OCI-LY3 (cell line): ENCODE results near the gene EMX2.

Experiments used
- H2AFZ ChIP-seq: fragments of 200-600, 300-600 bp; shearing (Covaris generic); 2 replicates; pipeline ENCODE4 v1.6.0; 2014; ENCODE audit warnings: antibody characterized with exemption, low read depth, low read length
- H3K27ac ChIP-seq: fragments of 200-600, 300-600 bp; sonication (generic); 2 replicates; pipeline ENCODE4 v1.5.1; 2014; ENCODE audit warnings: mild to moderate bottlenecking, low read length, moderate library complexity, mixed read lengths
- H3K27me3 ChIP-seq: fragments of 200-600, 300-600 bp; sonication (generic); 2 replicates; pipeline ENCODE4 v1.6.1; 2014; ENCODE audit warnings: low read depth, low read length, mixed read lengths
- H3K36me3 ChIP-seq: fragments of 200-600, 300-600 bp; sonication (generic); replicated peaks from 2 replicates; pipeline ENCODE3; 2014; ENCODE audit warnings: low read depth, low read length, mixed read lengths
- H3K4me1 ChIP-seq: fragments of 300-600, 200-600 bp; sonication (generic); 2 replicates; pipeline ENCODE4 v1.6.1; 2014; ENCODE audit warnings: low read length, mixed read lengths
- H3K4me2 ChIP-seq: fragments of 200-600, 300-600 bp; sonication (generic); 2 replicates; pipeline ENCODE4 v1.6.1; 2014; ENCODE audit warnings: low read length, mixed read lengths
- H3K4me3 ChIP-seq: fragments of 300-600, 200-600 bp; sonication (generic); 2 replicates; pipeline ENCODE4 v1.5.1; 2014; ENCODE audit warnings: antibody characterized with exemption, mild to moderate bottlenecking, low read length, moderate library complexity
- H3K79me2 ChIP-seq: fragments of 300-600, 200-600 bp; shearing (Covaris generic); 2 replicates; pipeline ENCODE4 v1.6.1; 2014; ENCODE audit warnings: mild to moderate bottlenecking, low read length, mixed read lengths
- H3K9ac ChIP-seq: fragments of 300-600, 200-600 bp; shearing (Covaris generic); 2 replicates; pipeline ENCODE4 v1.6.0; 2014; ENCODE audit warnings: mild to moderate bottlenecking, low read length, moderate library complexity
- H3K9me3 ChIP-seq: fragments of 200-600, 300-600 bp; shearing (Covaris generic); 2 replicates; pipeline ENCODE4 v1.6.1; 2014; ENCODE audit warnings: low read length, mixed read lengths; ENCODE audit not compliant: insufficient read depth
- H4K20me1 ChIP-seq: fragments of 200-600, 300-600 bp; sonication (generic); 2 replicates; pipeline ENCODE4 v1.6.1; 2016; ENCODE audit warnings: low read length, mixed read lengths; ENCODE audit not compliant: insufficient read depth
- CTCF ChIP-seq: fragments of 200-600, 300-600 bp; sonication (generic); IDR thresholded peaks from 2 replicates; pipeline ENCODE4 v1.5.1; 2014; ENCODE audit warnings: antibody characterized with exemption, low read length, low read depth
- EZH2phosphoT487 ChIP-seq: fragments of 200-600 bp; shearing (Covaris generic); IDR thresholded peaks from 2 replicates; pipeline ENCODE4 v1.6.1; 2018; ENCODE audit warnings: antibody characterized with exemption, mixed run types, low read depth

EMX2 gene

DNA sequence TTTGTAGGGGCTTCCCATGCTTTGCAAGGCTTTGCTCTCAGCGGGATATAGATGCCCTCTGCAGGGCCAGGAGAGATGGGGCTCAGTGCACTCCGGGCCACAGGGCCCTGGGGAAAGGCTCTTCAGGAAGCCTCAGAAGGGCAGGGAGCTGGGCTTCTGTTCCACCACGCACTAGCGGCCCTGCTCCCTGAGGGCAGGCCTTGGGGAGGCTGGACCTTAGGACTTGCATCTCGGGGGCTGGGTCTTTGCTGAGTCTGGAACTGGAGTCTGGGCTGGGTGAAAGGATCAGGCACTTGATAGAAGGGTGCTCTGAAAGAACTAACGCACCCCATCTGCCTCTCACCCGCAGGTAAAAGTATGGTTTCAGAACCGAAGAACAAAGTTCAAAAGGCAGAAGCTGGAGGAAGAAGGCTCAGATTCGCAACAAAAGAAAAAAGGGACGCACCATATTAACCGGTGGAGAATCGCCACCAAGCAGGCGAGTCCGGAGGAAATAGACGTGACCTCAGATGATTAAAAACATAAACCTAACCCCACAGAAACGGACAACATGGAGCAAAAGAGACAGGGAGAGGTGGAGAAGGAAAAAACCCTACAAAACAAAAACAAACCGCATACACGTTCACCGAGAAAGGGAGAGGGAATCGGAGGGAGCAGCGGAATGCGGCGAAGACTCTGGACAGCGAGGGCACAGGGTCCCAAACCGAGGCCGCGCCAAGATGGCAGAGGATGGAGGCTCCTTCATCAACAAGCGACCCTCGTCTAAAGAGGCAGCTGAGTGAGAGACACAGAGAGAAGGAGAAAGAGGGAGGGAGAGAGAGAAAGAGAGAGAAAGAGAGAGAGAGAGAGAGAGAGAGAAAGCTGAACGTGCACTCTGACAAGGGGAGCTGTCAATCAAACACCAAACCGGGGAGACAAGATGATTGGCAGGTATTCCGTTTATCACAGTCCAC, 5.4 kb downstream of the EMX2 start:
- no peaks in the 10 kb centered on the region for H3K27me3 ChIP-seq
- no peak overlapping the region for H2AFZ ChIP-seq
- H4K20me1 ChIP-seq = no peaks in the 10 kb centered on the region
- no peaks in the 10 kb centered on the region for H3K9me3 ChIP-seq
- H3K36me3 ChIP-seq = no peaks in the 10 kb centered on the region
- no peaks in the 10 kb centered on the region for H3K4me1 ChIP-seq
- H3K4me3 ChIP-seq = no peak overlapping the region
- TF ChIP-seq EZH2phosphoT487 = no peak
- TF ChIP-seq CTCF = no peak
- no peak overlapping the region for H3K27ac ChIP-seq
- no peak overlapping the region for H3K9ac ChIP-seq
- H3K79me2 ChIP-seq = no peaks in the 10 kb centered on the region
- H3K4me2 ChIP-seq = no peak overlapping the region

- Histone ChIP-seq H3K9ac (no peak overlapping the region), H3K27ac (no peak overlapping the region), H3K4me1 (no peaks in the 10 kb centered on the region), H3K79me2 (no peaks in the 10 kb centered on the region), H3K4me3 (no peak overlapping the region), H3K36me3 (no peaks in the 10 kb centered on the region), H3K4me2 (no peak overlapping the region), H3K27me3 (no peaks in the 10 kb centered on the region), H3K9me3 (no peaks in the 10 kb centered on the region), H2AFZ (no peak overlapping the region), H4K20me1 (no peaks in the 10 kb centered on the region)
- no peak for TF ChIP-seq EZH2phosphoT487
- no peak for TF ChIP-seq CTCF
These were observed 6.6 kb downstream of the EMX2 start for GRCh38 chr10:117549100-117549585.

DNA sequence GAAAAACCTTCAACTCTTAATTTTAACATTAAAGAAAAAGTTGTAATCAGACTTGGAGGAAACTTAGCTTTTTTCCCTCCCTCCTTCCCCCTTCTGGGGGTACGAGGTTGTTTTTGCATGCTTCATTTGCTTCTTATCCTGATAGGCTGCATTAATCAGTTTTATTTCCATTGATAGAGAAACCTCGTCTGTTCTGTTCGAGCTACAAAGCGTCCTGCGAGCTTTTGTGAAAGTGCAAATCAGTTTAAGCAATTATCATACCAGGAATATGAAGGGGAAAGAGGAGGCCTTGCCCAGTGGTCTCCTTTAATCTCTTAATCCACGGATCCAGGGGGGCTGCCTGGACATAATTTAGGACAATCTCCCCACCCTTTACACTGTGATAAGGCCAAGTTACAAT, 7.5 kb downstream of the EMX2 start:
- no peak overlapping the region for H3K9ac ChIP-seq

More for the DNA sequence above, 7.5 kb downstream of the EMX2 start:
- Histone ChIP-seq H2AFZ (no peak overlapping the region), H3K9me3 (no peaks in the 10 kb centered on the region), H3K4me1 (no peaks in the 10 kb centered on the region), H3K4me2 (no peak overlapping the region), H3K79me2 (no peaks in the 10 kb centered on the region), H3K27me3 (no peaks in the 10 kb centered on the region), H4K20me1 (no peaks in the 10 kb centered on the region), H3K27ac (no peak overlapping the region), H3K4me3 (no peak overlapping the region), H3K36me3 (no peaks in the 10 kb centered on the region)
- TF ChIP-seq CTCF (no peak), EZH2phosphoT487 (no peak)
